ENCODE data around the gene TPPP.
"Not testable (repeated sequence)": the region's sequence is repeated elsewhere in the genome, so short reads cannot be mapped to it uniquely, and the experiment has no call there.

TPPP gene
- total RNA-seq, result 15.7 to 57.4 reads per million in 2 donors

DNA sequence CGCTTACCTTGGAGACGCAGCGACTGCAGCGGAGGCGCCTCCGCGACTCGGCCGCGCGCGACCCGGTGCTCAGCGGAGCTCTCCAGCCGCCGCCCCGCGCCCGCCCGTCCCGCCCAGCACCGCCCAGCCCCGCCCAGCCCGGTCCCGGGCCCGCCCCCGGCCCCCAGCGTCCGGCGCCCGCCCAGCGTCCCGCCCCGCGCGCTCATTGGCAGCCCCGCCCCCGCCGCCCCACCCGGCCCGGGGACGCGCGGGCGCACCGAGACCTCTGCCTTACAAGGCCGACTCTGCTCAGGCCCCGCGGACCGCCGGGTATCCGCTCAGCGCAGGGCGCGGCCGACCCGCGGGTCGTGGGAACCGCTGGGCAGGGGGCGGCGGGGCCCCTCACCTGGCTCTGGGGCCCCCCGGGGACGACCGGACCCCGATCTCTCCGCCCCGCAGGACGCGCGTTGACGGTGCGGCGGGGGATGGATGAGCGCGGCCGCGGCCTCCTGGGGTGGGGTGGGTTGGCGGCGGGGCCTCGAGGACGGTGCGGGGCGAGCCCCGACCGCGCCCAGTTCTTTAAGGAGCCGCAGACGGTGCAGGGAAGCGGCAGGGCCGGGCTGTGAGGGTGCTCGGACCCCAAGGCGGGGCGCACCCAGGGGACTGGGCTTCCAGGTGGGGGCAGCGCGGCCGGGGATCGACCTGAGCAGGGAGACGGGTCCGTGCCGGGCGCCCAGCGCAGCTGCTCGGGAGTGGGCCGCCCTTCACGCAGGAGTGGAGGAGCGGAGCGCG, at the start of gene TPPP:
Gene TPPP (minus strand): TSS at position 82 of the 771 bp plus-strand sequence. CDS start 15,292 bp downstream, outside the sequence.
- peak; percentile 67 to 81 (median 76) for DNase-seq

DNA sequence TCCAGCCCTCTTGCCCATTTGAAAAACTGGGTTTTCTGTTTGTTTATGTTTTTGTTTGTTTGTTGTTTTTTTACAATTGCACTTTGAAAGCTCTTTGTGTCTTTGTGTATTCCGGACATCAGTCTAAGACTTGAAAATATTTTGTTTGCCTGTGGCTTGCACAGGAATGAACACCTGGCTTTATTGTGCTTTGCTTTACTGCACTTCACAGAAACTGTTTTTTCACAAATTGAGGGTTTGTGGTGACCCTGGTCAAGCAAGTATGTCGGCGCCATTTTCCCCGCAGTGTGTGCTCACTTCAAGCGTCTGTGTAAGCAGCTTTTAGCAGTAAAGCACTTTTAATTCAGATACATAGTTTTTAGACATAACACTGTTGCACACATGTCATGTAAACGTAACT, 49.1 kb upstream of the TPPP start:
- not testable (repeated sequence) for DNase-seq

DNA sequence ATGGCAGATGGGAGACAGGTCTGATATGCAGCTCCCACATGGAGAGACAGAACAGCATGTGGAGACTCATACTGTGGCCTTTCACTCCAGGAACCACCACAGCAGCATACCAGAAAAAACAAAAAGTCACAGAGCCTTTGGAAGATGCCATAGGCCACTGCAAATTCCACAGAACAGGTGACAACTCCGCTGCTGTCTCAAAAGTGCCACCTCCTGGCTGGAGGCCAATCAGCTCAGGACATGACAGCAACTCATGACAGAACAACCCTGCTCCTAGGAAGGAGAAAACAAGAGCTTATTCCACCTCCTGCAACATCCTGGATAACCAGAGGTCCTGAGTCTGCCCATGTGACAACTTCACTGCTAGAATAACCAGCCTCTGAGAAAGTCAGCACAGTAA, 41.0 kb upstream of the TPPP start:
- DNase-seq, result not testable (repeated sequence)

DNA sequence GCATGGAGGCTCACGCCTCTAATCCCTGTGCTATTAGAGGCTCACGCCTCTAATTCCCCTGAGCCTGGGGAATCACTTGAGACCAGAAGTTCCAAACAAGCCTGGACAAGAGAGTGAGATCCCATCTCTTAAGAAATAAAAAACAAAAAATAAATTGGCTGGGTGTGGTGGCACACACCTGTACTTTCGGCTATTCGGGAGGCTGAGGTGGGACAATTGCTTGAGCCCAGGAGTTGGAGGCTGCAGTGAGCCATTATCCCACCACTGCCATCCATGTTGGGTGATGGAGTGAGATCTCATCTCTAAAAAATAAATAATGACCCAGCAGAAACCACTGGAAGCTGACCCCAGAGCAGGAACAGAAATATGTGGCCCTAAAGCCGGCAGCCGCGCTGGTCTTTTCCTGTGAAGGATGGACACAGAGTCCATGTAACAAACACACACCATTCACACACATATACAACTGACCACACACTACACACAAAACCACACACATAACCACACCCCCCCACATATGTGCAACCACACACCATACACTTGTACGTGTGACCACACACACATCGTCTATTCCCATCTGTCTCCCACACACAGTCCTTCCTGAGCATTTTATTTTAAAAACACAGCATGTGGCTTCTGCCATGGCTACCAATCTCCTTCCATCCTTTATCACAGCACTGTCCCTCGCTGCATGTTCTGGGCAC, 39.8 kb upstream of the TPPP start:
- DNase-seq, result not testable (repeated sequence)

DNA sequence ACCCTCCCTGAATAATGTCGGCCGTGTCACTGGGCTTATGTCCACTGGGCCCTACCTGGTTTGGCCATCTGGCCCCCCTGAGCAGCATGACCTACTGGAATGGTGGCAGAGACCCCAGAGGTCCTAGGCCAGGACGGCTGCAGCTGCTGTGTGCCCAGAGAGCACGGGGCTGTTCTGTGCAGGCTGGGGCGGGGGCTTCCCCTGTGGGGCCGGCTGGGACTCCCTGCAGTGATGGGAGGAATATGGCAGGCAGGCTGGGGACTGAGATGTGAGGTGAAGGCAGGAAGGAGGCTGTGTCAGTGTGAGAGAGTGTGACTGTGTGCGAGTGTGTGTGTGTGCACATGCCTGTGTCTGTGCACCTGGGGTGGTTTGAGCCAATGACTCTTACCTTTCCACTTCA, 36.1 kb upstream of the TPPP start:
- DNase-seq, result not testable (repeated sequence)

DNA sequence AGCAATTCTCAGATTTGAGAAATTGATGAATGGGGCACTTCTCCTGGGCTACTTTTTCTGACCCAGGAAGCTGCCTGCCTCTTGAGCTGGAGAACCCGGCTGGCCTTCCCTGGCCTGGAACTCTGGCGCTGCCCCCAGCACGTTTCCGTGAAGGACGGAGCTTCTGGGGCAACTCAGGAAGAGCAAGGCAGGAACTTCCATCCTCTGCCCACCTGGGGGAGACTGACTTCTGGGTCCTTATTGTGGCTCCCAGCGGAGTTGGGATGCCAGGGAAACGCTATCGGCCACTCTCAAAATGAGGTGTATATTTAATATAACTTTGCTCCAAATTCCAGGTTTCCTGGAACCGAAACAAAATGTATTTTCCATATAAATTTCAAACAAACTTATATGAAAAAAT, 33.9 kb upstream of the TPPP start:
- DNase-seq, result not testable (repeated sequence)

DNA sequence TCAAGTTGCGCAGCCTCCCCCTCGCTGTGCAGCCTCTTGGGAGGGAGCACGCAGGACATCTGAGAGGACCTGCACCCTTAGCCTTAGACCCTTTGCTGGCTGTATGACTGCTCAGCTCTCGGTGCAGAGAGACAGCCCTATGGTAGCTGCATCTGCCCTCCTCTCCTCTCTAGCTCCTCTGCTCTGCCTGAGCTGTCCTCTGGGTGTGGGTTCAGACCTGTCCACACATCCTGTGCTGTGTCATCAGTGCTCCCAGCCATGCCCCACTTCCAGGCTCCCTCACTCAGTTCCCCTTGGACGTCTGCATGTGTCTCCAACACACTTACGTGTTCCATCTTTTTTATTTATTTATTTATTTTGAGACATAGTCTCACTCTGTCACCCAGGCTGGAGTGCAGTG, 30.7 kb upstream of the TPPP start:
- not testable (repeated sequence) for DNase-seq

DNA sequence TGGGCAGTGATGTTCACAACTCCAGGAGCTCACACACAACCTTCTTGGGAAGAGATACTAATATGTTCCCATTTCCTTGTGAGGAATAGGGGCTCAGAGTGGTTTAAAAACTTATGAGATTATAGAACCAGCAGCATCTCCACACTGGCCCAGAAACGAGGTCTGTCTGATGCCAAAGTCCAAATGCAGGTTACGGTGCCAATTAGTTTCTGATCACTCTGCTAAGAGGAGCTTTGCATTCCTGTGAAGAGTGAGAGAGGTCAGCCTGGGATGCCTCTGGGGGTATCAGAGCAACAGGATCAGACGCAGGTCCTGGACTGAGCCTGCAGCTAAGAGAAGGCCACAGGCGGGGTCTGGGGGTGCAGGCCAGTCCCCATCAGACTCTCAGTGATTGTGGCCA, 30.2 kb upstream of the TPPP start:
- DNase-seq, result not testable (repeated sequence)

DNA sequence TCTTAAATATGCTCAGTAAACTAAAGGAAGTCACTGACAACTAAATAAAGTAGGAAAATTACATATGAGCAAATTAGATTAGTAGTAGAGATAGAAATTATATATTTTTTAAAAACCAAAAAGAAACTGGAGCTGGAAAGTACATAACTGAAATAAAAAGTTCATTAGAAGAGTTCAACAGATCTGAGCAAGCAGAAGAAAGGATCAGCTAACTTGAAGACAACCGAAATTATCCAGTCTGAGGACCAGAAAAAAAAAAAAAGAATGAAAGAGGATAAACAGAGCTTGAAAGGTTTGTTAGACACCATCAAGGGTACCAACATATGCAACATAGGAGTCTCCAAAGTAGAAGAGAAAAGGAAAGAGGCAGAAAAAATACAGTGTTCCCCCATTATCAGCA, 26.2 kb upstream of the TPPP start:
- DNase-seq, result not testable (repeated sequence)

DNA sequence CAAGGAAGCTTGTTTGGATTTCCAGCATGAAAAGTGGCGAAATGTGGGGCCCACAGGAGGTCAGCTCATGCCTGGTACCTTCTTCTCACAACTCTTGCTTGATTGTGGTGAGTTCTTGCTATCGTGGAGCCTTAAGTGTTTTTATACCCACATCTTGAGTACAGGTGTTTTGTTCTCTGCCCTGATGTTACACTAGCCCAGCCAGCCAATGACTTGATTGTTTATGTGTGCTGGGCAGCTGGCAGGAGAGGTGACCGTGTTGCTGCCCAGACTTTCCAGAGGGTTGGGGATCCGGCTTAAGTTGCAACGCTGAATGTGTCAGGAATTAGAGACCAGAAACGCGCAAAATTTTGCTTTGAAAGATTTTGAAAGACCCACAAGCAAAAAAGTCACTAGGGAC, 24.0 kb upstream of the TPPP start:
- DNase-seq, result no peak

DNA sequence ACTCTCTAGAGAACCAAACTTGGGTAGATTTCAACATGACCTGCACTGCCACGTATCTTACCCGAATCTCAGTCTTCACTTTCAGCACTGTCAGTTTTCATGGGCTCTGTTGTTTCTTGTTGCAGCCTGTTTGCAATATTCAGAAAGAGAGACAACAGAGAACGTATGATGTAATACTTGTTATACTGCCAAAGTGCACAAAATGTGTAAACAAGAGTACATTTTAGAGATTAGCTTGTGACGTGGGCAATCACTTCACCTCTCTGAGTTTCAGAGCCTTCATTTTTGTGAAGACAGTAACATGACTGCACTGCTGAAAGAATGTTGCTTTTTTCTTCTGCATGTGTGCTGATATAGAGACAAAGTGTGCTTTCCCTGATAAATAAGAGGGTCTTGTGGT, 23.6 kb upstream of the TPPP start:
- DNase-seq, result not testable (repeated sequence)

DNA sequence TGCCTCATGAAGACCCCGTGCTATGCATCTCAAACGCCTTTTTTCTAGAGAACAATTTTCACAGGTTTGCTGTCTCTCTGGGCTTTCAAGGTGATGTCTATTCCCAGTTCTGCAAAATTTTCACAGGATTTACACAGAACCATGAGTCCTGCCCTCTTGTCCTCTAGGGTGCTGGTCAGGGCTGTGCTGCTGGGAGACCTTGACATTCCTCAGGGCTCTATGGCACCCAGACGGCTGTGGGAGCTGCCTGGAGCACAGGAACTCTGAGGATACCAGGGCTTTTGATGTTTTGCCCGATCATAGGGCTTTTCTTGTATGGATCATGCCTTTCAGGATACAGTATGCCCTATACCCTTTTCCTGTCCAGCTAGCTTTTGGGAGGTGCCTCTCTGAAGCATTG, 22.5 kb upstream of the TPPP start:
- DNase-seq, result not testable (repeated sequence)

DNA sequence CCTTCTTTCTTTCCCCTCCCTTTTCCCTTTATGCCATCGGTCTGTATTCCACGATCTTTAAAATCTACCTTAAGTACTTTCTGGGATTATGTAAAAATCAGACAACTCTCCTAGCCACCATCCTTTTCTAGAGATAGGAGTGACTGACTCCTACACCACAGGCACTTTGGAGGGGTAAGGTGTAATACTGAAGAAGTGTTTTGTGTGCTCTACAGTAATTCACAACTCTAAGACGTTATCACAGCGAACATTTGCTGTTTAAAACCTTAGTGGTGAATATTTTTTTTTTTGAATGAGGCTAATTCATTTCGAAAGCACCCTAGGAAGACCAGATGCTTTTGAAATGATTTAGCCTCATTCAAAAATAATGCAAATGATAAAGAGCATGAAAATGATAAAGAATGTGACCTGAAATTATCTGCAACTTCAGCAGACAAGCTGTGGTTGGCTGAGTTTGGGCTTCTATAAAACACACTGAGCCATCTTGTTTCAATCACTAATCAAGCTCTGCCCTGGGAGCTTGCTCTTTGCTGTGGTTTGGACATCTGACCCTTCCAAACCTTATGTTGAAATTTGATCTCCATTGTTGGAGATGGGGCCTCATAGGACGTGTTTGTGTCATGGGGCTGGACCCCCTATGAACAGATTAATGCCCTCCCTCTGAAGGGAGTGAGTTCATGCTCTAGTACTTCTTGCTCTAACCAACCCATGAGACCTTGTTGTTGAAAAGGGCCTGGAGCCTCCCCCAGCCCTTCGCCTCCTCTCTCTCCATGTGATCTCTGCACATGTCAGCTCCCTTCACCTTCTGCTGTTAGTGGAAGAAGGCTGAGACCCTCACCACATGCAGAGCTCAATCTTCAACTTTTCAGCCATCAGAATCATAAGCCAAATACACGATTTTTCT, 21.3 kb upstream of the TPPP start:
- not testable (repeated sequence) for DNase-seq

DNA sequence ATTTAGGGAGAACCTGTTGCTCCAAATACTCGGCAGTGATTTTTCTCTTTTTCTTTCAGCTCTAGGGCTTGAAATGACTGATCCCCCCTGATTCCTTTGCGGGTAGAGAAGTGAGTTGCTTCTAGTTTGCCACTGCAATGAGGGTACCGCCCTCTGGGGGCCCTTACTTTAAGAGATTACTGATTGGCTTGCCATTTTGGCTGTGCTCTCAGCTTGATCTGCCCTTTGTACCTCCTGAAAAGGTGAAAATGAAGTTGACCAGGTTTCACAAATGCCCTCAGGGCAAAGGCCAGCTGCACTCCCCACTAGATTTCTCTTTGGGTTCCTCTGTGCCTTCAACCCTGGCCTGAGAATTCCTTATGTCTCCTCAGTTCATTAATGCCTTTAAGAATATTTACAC, 20.5 kb upstream of the TPPP start:
- not testable (repeated sequence) for DNase-seq

DNA sequence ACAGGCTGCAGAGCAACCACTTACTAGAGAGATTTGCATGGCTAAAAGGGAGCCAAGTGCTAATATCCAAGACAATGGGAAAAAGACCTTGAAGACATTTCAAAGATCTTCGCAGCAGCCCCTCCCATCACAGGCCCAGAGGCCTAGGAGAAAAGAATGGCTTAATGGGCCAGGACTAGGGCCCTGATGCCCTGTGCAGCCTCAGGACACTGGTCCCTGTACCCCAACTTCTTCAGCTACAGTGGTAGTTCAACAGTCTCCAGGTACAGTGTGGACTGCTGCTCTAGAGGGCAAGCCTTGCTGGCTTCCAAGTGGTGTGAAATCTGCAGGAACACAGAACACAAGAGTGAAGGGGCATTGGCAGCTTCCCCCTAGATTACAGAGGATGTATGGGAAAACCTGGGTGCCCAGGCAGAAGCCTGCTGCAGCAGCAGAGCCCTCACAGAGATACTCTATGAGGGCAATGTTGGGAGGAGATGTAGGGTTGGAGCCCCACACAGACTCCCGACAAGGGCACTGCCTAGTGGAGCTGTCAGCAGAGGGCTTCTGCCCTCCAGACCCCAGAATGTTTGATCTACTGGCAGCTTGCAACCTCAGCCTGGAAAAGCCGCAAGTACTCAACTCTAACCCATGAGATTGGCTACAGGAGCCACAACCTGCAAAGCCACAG, 15.8 kb upstream of the TPPP start:
- not testable (repeated sequence) for DNase-seq

DNA sequence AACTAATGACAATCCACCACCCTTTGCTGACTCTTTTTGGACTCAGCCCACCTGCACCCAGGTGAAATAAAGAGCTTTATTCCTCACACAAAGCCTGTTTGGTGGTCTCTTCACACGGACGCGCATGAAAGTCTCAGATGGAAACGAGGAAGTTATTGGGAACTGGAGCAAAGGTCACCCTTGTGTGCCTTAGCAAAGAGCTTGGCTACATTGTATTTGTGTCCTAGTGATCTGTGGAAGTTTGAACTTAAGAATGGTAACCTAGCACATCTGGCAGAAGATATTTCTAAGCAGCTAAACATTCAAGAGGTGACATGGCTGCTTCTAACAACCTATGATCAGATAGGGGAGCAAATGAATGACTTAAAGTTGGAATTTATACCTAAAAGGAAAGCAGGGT, 15.2 kb upstream of the TPPP start:
- DNase-seq, result not testable (repeated sequence)

DNA sequence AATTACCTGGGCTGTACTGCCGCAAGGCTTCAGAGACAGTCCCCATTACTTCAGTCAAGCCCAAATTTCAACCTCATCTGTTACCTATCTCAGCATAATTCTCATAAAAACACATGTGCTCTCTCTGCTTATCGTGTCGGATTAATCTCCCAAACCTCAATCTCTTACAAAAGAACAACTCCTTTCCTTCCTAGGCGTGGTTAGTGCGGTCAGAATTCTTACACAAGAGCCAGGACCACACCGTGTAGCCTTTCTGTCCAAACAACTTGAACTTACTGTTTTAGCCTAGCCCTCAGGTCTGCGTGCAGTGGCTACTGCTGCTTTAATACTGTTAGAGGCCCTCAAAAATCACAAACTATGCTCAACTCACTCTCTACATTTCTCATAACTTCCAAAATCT, 13.0 kb upstream of the TPPP start:
- DNase-seq, result not testable (repeated sequence)

DNA sequence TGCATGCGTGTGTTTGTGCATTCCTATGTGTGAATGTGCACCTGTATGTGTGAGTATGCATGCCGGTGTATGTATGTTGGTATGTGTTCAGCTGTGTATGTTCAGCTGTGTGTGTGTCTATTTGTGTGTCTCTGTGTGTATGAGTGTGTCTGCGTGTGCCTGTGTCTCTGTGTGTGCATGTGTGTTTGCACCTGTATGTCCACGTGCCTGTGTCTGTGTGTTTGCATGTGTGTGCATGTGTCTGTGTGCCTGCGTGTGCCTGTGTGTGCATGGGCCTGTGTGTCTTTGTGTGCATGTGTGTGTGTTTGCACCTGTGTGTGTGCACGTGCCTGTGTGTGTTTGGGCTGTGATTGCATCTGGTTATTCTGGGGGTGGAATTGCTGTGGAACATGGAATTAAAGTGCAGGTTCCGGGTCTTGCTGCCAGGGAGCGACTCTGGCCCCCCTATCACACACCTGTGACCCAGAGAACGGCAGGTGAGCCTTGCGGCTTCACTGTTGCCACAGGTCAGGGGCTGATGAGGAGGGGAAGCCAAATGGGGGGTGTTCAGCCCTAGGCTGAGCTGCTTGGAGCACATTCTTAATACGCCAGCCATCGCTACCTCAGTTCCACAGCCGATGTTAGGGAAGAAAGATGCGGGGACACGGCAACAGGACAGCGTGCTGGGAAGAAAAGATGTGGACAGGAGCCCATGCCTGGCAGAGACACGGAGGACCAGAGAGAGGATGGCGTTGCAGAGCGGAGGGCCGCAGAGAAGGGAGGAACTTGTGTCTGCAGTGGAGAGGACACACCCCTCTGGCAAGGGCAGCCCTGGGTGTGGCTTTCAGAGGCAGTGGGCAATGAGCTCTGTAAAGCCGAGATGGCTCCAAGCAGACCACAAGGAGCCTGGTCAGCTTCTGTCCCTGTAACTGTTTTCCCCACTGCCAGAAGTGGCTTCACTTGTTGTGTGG, 3.9 kb upstream of the TPPP start:
- DNase-seq, result not testable (repeated sequence)

DNA sequence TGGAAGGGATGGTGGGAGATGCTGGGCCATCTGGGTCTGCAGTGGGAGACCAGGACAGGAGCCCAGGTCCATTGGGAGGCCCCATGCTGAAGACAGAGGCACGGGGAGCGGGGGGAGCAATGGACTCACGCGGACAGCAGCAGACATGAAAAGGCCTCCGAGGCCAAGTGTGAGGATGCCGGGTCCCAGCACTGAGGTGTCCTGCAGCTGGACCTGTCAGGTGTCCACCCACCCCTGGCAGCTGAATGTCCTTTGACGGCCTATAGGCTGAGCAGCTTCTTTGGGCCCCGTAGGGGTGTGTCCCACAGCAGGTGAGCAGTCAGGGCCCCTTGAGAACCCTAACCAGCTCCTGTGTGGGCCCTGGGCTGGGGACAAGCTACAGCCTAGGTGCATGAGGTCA, 3.0 kb upstream of the TPPP start:
- not testable (repeated sequence) for DNase-seq

DNA sequence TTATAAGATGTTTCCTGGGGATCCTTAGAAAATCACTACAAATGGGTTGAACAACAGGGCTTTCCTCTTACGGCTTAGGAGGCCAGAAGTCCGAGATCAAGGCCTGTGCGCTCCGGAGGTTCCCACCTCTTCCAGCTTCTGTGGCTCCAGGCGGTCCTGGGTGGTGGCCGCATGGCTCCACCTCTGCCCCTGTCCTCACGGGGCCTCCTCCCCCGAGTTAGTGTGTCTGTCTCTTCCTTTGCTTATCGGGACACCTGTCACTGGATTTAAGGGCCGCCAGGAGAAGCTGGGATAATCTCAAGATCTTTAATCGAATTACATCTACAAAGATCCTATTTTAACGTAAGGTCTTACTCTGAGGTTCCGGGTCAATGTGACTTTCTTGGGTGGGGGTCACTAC, 2.3 kb upstream of the TPPP start:
- not testable (repeated sequence) for DNase-seq

DNA sequence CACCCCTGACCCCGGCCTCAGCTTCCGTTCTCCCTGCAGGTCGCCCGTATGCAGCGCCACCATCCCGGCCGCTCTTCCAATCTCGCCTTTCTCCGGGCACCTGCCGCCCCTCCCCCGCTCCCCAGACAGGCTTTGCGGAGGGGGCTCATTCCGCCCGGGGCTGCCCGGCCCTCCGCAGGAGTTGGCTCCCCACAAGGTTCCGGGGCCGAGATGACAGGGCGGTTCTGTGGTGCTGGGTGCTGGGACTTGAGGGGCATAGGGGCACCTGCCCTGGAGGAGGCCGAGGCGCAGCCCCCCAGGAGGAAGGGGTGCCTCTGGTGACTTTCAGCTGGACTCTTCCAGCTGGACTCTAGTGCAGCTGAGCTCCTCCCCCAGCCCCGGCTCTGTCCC, 885 bp upstream of the TPPP start:
- not testable (repeated sequence) for DNase-seq

All from T-helper 2 cell (primary cell).